PC-3 (cell line): ENCODE measurements around the gene NACAD. TPM values are rescaled to one million over a fixed set of nuclear protein-coding genes. Genes with fewer than 3 reads are reported as not detected.

Source experiments
- ATAC-seq: fragments of 200-7000 bp; cut with Tn5 transposase; 2 replicates; pipeline ENCODE4 v1.9.1; 2020; ENCODE audit warnings: mild to moderate bottlenecking, moderate library complexity
- BruUV-seq: library from RNA; stranded (reverse); fragments of 400-500 nt; replicated peaks from 2 replicates; lab custom pipeline; 2021; lab: Mats Ljungman, UMichigan
- CTCF ChIA-PET: fragments of 300-600 bp; sonication (Branson Sonifier 250); formaldehyde crosslinking; loops from one replicate; lab custom pipeline; 2022; ENCODE audit warnings: antibody characterized with exemption; lab: Charles Lee
- POLR2A ChIA-PET: fragments of 300-600 bp; sonication (Branson Sonifier 250); formaldehyde crosslinking; loops from one replicate; lab custom pipeline; 2022; ENCODE audit warnings: antibody characterized with exemption; ENCODE audit not compliant: unreplicated experiment; lab: Charles Lee
- DNase-seq: peaks from one replicate; pipeline ENCODE4 v3.0.0-alpha.2; 2015
- H2AFZ ChIP-seq: fragments of 300-600 bp; sonication (generic); 2 replicates; pipeline ENCODE4 v1.6.0; 2016; ENCODE audit warnings: antibody characterized with exemption, low read length
- H3F3A ChIP-seq: fragments of 300-600 bp; sonication (generic); one replicate; pipeline ENCODE4 v1.6.0; 2017; ENCODE audit warnings: antibody characterized with exemption, low read length, control low read depth, mild to moderate bottlenecking; ENCODE audit not compliant: unreplicated experiment
- H3K27ac ChIP-seq: fragments of 300-600 bp; sonication (generic); 2 replicates; pipeline ENCODE4 v1.5.1; 2016; ENCODE audit warnings: mild to moderate bottlenecking, low read length
- H3K27me3 ChIP-seq: fragments of 300-600 bp; sonication (generic); 2 replicates; pipeline ENCODE4 v1.6.1; 2016; ENCODE audit warnings: low read length, mixed read lengths
- H3K36me3 ChIP-seq: fragments of 300-600 bp; sonication (generic); 2 replicates; pipeline ENCODE4 v1.6.1; 2016; ENCODE audit warnings: low read depth, mixed run types, low read length, mixed read lengths
- H3K4me1 ChIP-seq: fragments of 300-600 bp; sonication (generic); 2 replicates; pipeline ENCODE4 v1.5.1; 2016; ENCODE audit warnings: low read length; ENCODE audit not compliant: insufficient read depth
- H3K4me2 ChIP-seq: fragments of 300-600 bp; sonication (generic); 2 replicates; pipeline ENCODE4 v1.6.0; 2016; ENCODE audit warnings: low read length
- H3K4me3 ChIP-seq: fragments of 300-600 bp; sonication (generic); 2 replicates; pipeline ENCODE4 v1.5.1; 2016; ENCODE audit warnings: mild to moderate bottlenecking, low read length, mixed read lengths
- H3K79me2 ChIP-seq: fragments of 300-600 bp; sonication (generic); 2 replicates; pipeline ENCODE4 v1.6.1; 2017; ENCODE audit warnings: low read length, mixed read lengths
- H3K9ac ChIP-seq: fragments of 300-600 bp; sonication (generic); 2 replicates; pipeline ENCODE4 v1.6.0; 2016; ENCODE audit warnings: mild to moderate bottlenecking, low read length
- H3K9me2 ChIP-seq: fragments of 300-600 bp; sonication (generic); replicated peaks from 2 replicates; pipeline ENCODE4 v1.6.1; 2016; ENCODE audit warnings: mixed run types, low read length, mixed read lengths
- H3K9me3 ChIP-seq: fragments of 300-600 bp; sonication (generic); 2 replicates; pipeline ENCODE4 v1.6.1; 2016; ENCODE audit warnings: low read length, mixed read lengths
- H4K20me1 ChIP-seq: fragments of 300-600 bp; sonication (generic); 2 replicates; pipeline ENCODE4 v1.6.1; 2016; ENCODE audit warnings: low read length, mixed read lengths
- CTCF ChIP-seq: fragments of 300-600 bp; sonication (generic); conservative IDR thresholded peaks from 2 replicates; pipeline ENCODE4 v1.5.1; 2017; ENCODE audit warnings: antibody characterized with exemption, low read depth, mild to moderate bottlenecking, low read length
- EZH2 ChIP-seq: fragments of 300-600 bp; sonication (generic); IDR thresholded peaks from one replicate; pipeline ENCODE4 v1.6.1; 2017; ENCODE audit warnings: antibody characterized with exemption, mild to moderate bottlenecking, low read length; ENCODE audit not compliant: unreplicated experiment
- EZH2phosphoT487 ChIP-seq: fragments of 300-600 bp; sonication (generic); IDR thresholded peaks from 2 replicates; pipeline ENCODE4 v1.6.1; 2018; ENCODE audit warnings: mild to moderate bottlenecking, antibody characterized with exemption, low read length, borderline replicate concordance
- intact Hi-C: fragments of 100-400 bp; cut with micrococcal nuclease; formaldehyde crosslinking; loops from 2 replicates; pipeline ENCODE4 v1.9.0; 2023
- total RNA-seq: library from RNA; depleted of rRNA; stranded (reverse); fragments of >200 nt; gene quantifications from 2 replicates; pipeline ENCODE4 v1.2.3, GENCODE V29; 2014

The NACAD gene
- total RNA-seq, 1 experiment from 2014 or later: 0.26 TPM

GRCh38 chr7:45118292-45118691 is 29.5 kb upstream of the NACAD start:
- H3K9me2 ChIP-seq: no peaks in the 10 kb centered on the region
- H3K27ac ChIP-seq: no peak overlapping the region
- DNase-seq (no peak), ATAC-seq (no peak)
- H3K4me1 ChIP-seq: no peaks in the 10 kb centered on the region
- H3K27me3 ChIP-seq: no peaks in the 10 kb centered on the region
- H3K9ac ChIP-seq: no peak overlapping the region
- no TSS peak for BruUV-seq
- H3K4me3 ChIP-seq: no peak overlapping the region
- no peaks in the 10 kb centered on the region for H4K20me1 ChIP-seq
- H3K9me3 ChIP-seq: no peaks in the 10 kb centered on the region
- POLR2A ChIA-PET: no interaction called here
- TF ChIP-seq EZH2phosphoT487 (no peak), CTCF (no peak), EZH2 (no peak)
- CTCF ChIA-PET: no interaction called here
- no peak overlapping the region for H3K4me2 ChIP-seq
- no peaks in the 10 kb centered on the region for H3K79me2 ChIP-seq
- H3F3A ChIP-seq: no peaks in the 10 kb centered on the region
- H3K36me3 ChIP-seq: no peaks in the 10 kb centered on the region
- H2AFZ ChIP-seq: no peak overlapping the region
- intact Hi-C loops: no loop called here

- Histone ChIP-seq H3K9me2 (no peaks in the 10 kb centered on the region), H3K36me3 (no peaks in the 10 kb centered on the region), H3K79me2 (no peaks in the 10 kb centered on the region), H3K4me3 (no peak overlapping the region), H3K27me3 (no peaks in the 10 kb centered on the region), H3F3A (no peaks in the 10 kb centered on the region), H2AFZ (no peak overlapping the region), H3K4me1 (peaks cover under 1% of the 10 kb centered on the region; the same call in 1 of the 2 replicates), H3K27ac (no peak overlapping the region), H3K4me2 (no peak overlapping the region), H4K20me1 (no peaks in the 10 kb centered on the region), H3K9ac (no peak overlapping the region), H3K9me3 (no peaks in the 10 kb centered on the region)
- TF ChIP-seq CTCF: no peak
- no peak for TF ChIP-seq EZH2phosphoT487
- TF ChIP-seq EZH2: no peak
- ChIA-PET POLR2A (no interaction called here), CTCF (no interaction called here)
- DNase-seq (no peak), ATAC-seq (no peak)
- no TSS peak for BruUV-seq
- intact Hi-C loops: no loop called here
Measured at GRCh38 chr7:45117582-45117981, 28.8 kb upstream of the NACAD start.

- Histone ChIP-seq H3K9ac (no peak overlapping the region), H3K4me1 (peaks cover 6% of the 10 kb centered on the region; the same call in 1 of the 2 replicates), H3K27ac (no peak overlapping the region), H3K9me2 (no peaks in the 10 kb centered on the region), H3K27me3 (no peaks in the 10 kb centered on the region), H3K79me2 (peaks cover 5% of the 10 kb centered on the region), H4K20me1 (no peaks in the 10 kb centered on the region), H3K4me2 (no peak overlapping the region), H3K4me3 (no peak overlapping the region), H2AFZ (no peak overlapping the region), H3F3A (no peaks in the 10 kb centered on the region), H3K36me3 (no peaks in the 10 kb centered on the region), H3K9me3 (no peaks in the 10 kb centered on the region)
- ATAC-seq (no peak), DNase-seq (no peak)
- intact Hi-C loops: no loop called here
- no TSS peak for BruUV-seq
- ChIA-PET CTCF (no interaction called here), POLR2A (no interaction called here)
- TF ChIP-seq CTCF: no peak
- TF ChIP-seq EZH2: no peak
- no peak for TF ChIP-seq EZH2phosphoT487
Measured at GRCh38 chr7:45116048-45116447, 27.3 kb upstream of the NACAD start.
